Measurements from ENCODE around the gene RPL22.

Gene RPL22

GRCh38 chr1:6199298-6200187, at the start of gene RPL22:
TSS of gene RPL22 (minus strand) at chr1:6199595. CDS start at chr1:6199573, 22 bp downstream.
- peak; percentile 95 for DNase-seq

DNA sequence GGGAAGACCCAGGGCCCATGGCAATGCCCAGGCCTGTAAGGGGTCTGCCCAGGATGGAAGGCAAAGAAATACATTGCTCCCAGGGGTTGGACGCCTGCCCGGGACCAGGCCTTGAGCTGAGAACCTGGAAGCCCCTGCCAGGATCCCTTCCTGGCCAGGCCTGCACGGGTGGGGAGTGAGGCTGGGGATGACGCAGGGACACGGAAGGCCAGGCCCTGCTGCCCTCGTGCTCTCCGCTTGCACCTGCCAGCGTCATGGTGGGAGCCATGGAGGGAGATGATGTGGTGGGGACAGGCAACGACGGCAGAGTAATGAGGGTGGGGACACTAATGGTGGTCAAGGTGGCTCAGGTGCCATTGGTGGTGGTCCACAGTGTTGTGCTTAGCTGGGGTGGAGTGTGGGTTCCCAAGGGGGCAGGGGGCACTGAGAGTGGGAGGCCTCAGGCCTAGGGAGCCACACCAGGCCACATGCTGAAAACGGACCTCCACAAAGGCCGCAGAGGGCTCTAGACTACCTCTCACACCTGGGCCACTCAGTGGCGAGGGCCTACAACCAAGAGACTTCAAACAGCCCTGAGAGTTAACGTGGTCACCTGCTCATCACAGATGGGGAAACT, 48.9 kb upstream of the RPL22 start:
- DNase-seq = no peak

DNA sequence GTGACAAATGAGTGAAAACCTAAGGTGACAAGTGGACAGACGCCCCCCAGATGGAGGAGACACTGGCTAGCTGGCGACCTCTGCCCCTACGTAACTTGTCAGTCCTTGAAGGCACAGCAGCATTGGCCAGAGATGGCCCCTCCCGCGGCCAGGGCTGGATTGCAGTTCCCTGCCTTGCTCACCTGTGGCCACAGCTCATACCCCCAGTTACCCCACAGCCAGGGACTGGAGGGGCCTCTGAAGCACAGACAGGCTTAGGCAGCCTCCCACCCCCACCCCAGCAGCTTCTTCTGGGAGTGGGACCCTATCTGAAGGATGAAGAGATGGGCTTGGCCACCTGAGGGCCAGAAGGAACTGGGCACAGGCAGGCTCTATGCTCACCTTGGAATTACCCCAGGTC, 48.3 kb upstream of the RPL22 start:
- no peak for DNase-seq

GRCh38 chr1:6246497-6247467, 47.4 kb upstream of the RPL22 start:
- no peak for DNase-seq

- DNase-seq = no peak
Measured at GRCh38 chr1:6245869-6246496, 46.6 kb upstream of the RPL22 start.

GRCh38 chr1:6245086-6245868, 45.9 kb upstream of the RPL22 start:
- DNase-seq = no peak

DNA sequence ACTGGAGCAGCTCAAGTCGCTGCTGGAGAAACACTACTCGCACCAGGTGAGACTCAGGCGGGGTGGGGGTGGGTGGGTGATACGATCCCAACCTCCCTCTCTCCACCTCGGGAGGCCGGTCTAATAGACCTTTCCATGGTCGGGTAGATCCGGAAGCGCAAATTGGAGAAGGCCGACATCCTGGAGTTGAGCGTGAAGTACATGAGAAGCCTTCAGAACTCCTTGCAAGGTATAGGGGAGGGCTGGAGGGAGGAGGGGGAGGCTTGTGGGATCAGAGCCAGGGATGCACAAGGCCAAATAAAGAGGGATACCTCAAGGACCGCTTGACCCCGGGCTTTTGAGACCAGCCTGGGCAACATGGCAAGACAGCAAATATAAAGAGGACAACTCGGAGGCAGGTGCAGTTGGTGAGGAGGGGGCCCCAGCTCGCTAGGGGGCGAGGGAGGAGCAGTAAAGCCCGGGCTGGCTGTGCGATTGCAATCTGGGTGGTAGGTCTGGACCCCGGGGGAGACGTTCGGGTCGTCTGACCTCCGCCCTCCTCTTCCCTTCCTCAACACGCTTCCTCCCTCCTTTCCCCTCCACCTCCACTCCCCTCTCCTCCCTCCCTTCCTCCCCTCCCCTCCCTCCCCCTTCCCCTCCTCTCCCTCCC, 45.1 kb upstream of the RPL22 start:
- DNase-seq = no peak

- DNase-seq = no peak
Measured at GRCh38 chr1:6243993-6244392, 44.6 kb upstream of the RPL22 start, which contains the start of gene HES3. TSS of gene HES3 (plus strand) at chr1:6244179. CDS start at chr1:6244366, 187 bp downstream.

GRCh38 chr1:6243053-6243834, 43.8 kb upstream of the RPL22 start:
- no peak for DNase-seq

DNA sequence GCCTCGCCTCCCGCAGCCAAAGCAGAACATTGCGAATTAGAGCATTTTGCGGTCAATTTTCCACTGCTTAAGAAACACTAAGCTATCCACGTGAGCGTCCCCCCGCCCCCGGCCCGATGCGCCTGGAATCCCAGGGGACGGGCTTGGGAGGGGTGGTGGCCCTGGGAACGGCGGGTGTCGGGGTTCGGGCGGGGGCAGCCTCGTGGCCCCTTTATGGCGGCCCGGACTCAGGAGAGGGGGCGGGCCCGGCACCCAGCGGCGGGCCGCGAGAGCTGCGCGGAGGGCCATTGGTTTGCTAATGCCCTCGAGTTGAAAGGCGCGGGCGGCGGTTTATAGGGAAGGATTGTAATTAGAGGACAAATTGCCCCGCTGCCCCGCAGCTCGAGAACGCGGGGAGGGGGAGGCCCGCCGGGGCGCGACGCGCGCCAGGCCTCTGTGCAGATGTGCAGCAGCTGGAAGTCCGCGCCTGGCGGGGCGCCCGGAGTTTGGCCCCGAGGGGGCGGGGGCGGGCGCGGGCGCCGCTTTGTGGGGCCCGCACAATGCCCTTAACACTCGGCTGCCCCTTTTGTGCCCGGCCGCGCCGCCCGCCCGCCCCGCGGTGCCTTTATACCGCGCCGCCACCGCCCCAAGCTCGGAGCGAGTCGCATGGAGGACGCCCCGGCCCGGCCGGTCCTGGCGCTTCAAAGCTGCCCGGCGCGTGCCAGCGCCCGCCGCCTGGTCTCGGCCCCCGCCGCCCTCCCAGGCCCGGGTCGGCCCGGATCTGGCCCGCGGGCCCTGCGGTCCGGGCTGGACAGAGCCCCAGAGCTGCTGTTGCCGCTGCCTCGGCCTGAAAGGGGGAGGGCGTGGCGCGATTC, 42.7 kb upstream of the RPL22 start:
- no peak for DNase-seq

- no peak for DNase-seq
Measured at GRCh38 chr1:6241107-6241886, 41.9 kb upstream of the RPL22 start.

- no peak for DNase-seq
Measured at GRCh38 chr1:6239950-6240768, 40.8 kb upstream of the RPL22 start.

- no peak for DNase-seq
Measured at GRCh38 chr1:6239213-6239752, 39.9 kb upstream of the RPL22 start.

DNA sequence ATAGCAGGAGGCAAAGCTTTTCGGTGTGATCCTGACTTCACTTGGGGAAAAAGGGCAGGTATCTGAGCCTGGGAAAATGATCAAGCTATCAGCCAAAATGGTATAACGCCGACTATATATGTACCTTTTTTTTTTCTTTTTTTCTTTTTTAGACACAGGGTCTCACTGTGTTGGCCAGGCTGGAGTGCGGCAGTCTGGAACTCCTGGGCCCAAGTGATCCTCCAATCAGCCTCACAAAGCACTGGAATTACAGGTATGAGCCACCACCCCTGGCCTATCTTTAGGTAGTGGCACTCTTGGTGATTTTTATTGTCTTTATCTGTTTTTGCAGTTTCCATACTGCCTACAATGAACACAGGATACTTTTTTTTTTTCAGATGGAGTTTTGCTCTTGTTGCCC, 37.7 kb upstream of the RPL22 start:
- DNase-seq = no peak

- DNase-seq = no peak
Measured at GRCh38 chr1:6235296-6235677, 35.9 kb upstream of the RPL22 start.

- DNase-seq = no peak
Measured at GRCh38 chr1:6234502-6235295, 35.3 kb upstream of the RPL22 start.

DNA sequence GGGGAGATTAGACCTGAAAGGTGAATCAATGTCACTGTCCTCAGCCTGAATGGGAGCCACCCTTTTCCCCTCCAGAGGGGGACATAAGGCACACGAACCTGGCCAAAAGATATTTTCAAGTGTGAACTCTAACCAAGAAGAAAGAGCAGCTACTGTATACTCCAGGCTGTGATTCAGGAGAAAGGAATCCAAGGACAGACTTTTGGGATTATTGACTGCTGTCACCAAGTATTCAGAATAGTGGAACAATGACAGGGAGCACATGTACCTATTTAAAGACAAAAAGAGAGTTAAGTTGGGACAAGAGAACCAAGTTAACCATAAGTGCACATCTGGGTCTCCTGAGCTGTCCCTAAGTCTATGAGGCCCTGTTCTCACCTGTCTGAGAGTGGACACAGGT, 34.0 kb upstream of the RPL22 start:
- no peak for DNase-seq
